KG1 (cell line): ENCODE data around the gene SH3BP5.
"Not testable (repeated sequence)": the region's sequence is repeated elsewhere in the genome, so short reads cannot be mapped to it uniquely, and the experiment has no call there.

ENCODE experiments used
- DNase-seq: peaks from one replicate; lab custom pipeline; 2025; lab: John Stamatoyannopoulos, UW

SH3BP5 gene

GRCh38 chr3:15332405-15333098 is at the start of gene SH3BP5:
TSS of gene SH3BP5 (minus strand) at chr3:15332586. CDS start at chr3:15332408, 178 bp downstream.
- DNase-seq, result peak; percentile 59

GRCh38 chr3:15380980-15381890 is 48.8 kb upstream of the SH3BP5 start:
- no peak for DNase-seq

GRCh38 chr3:15377961-15378791 is 45.8 kb upstream of the SH3BP5 start:
- DNase-seq, result peak; percentile 90

GRCh38 chr3:15375461-15376000 is 43.1 kb upstream of the SH3BP5 start:
- no peak for DNase-seq

GRCh38 chr3:15372918-15373317 is 40.5 kb upstream of the SH3BP5 start:
- no peak for DNase-seq

- DNase-seq, result no peak
Observed at GRCh38 chr3:15368561-15369135, 36.3 kb upstream of the SH3BP5 start.

GRCh38 chr3:15367059-15367458 is 34.7 kb upstream of the SH3BP5 start:
- DNase-seq, result no peak

GRCh38 chr3:15364078-15364477 is 31.7 kb upstream of the SH3BP5 start:
- DNase-seq, result not testable (repeated sequence)

- DNase-seq, result no peak
Observed at GRCh38 chr3:15361494-15362214, 29.3 kb upstream of the SH3BP5 start.

GRCh38 chr3:15360788-15361493 is 28.6 kb upstream of the SH3BP5 start:
- DNase-seq, result no peak

GRCh38 chr3:15359677-15360397 is 27.5 kb upstream of the SH3BP5 start:
- no peak for DNase-seq

- not testable (repeated sequence) for DNase-seq
Observed at GRCh38 chr3:15356651-15357061, 24.3 kb upstream of the SH3BP5 start.

- DNase-seq, result no peak
Observed at GRCh38 chr3:15356176-15356575, 23.8 kb upstream of the SH3BP5 start.

GRCh38 chr3:15355086-15355485 is 22.7 kb upstream of the SH3BP5 start:
- no peak for DNase-seq

GRCh38 chr3:15354485-15354884 is 22.1 kb upstream of the SH3BP5 start:
- no peak for DNase-seq

GRCh38 chr3:15350141-15350540 is 17.8 kb upstream of the SH3BP5 start:
- no peak for DNase-seq

- DNase-seq, result not testable (repeated sequence)
Observed at GRCh38 chr3:15349438-15349837, 17.1 kb upstream of the SH3BP5 start.

GRCh38 chr3:15348246-15348645 is 15.9 kb upstream of the SH3BP5 start:
- no peak for DNase-seq

GRCh38 chr3:15347737-15348110 is 15.3 kb upstream of the SH3BP5 start:
- DNase-seq, result no peak
